GM18873 (cell line): Measurements from ENCODE around the gene CBL.
A peak's percentile ranks its signal among the peaks of the same experiment; 100 is the strongest.
"Not testable (repeated sequence)": the region's sequence is repeated elsewhere in the genome, so short reads cannot be mapped to it uniquely, and the experiment has no call there.

Experiments
- ATAC-seq: cut with Tn5 transposase; IDR thresholded peaks from one replicate; pipeline ENCODE4 v1.9.1; 2021; ENCODE audit warnings: mild to moderate bottlenecking, moderate library complexity, moderate number of reproducible peaks; ENCODE audit not compliant: unreplicated experiment, low FRiP score

The CBL gene

GRCh38 chr11:119205574-119206510 lies at the start of gene CBL:
TSS of gene CBL (plus strand) at chr11:119206339. CDS start at chr11:119206418, 79 bp downstream.
- peak; percentile 42 for ATAC-seq

- no peak for ATAC-seq
Observed at GRCh38 chr11:119156496-119156895, 49.6 kb upstream of the CBL start.

DNA sequence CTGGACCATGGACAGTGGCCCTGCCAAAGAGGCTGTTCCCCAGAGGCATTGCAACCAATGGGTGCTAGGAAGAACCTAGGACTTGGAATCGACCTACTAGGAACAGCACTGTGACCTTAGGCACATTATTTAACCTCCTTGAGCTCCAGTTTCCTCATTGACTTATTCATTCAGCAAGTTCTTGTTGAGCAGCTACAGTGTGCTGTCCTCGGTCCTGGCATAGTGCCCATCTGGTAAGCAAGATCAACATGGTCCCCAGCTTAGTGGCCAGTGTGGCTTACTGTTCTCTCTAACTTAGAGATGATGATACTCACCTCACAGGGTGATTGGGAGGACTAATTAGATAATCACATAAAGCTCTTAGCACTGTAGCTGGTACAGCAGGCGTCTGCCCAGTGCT lies 49.1 kb upstream of the CBL start:
- no peak for ATAC-seq

DNA sequence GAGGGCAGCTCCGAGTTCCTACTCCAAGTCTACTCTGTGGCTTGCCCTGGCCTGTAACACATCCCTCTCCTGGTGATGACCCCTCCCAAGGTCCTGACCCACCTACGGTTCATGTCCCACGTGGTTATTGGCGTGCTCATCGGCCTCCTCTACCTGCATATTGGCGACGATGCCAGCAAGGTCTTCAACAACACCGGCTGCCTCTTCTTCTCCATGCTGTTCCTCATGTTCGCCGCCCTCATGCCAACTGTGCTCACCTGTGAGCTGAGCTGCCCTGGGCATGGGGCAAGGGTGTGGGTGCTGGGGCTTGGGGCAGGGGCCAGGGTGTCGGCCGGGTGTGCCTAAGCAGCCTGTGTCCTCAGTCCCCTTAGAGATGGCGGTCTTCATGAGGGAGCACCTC lies 47.7 kb upstream of the CBL start:
- ATAC-seq = no peak

DNA sequence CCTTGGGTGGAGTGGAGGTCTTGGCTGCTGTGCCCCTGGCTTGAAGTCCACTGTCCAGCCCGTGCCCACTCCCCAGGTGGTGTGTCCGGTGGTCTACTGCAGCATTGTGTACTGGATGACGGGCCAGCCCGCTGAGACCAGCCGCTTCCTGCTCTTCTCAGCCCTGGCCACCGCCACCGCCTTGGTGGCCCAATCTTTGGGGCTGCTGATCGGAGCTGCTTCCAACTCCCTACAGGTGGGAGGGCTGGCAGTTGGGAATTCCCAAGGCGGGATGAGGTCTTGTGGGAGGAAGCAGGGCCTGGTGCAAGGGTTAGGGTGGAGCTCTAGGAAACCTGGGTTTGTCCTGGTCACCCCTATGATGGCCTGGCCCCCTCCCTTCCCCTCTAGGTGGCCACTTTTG lies 46.0 kb upstream of the CBL start:
- no peak for ATAC-seq

GRCh38 chr11:119161871-119162270 lies 44.3 kb upstream of the CBL start:
- no peak for ATAC-seq

GRCh38 chr11:119166368-119167076 lies 39.6 kb upstream of the CBL start:
- no peak for ATAC-seq

DNA sequence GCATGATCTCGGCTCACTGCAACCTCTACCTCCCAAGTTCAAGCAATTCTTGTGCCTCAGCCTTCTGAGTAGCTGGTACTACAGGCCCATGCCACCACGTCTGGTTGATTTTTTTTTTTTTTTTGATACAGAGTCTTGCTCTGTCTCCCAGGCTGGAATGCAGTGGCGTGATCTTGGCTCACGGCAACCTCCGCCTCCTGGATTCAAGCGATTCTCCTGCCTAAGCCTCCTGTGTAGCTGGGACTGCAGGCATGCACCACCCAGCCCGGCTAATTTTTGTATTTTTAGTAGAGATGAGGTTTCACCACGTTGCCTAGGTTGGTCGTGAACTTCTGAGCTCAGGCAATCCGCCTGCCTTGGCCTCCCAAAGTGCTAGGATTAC lies 39.1 kb upstream of the CBL start:
- not testable (repeated sequence) for ATAC-seq

GRCh38 chr11:119167933-119168332 lies 38.2 kb upstream of the CBL start:
- ATAC-seq = no peak

GRCh38 chr11:119168471-119169281 lies 37.5 kb upstream of the CBL start, which contains the start of gene NLRX1:
TSS of gene NLRX1 (plus strand) at chr11:119168725. CDS start at chr11:119171404, 2,679 bp downstream.
- ATAC-seq = peak; percentile 58

- no peak for ATAC-seq
Observed at GRCh38 chr11:119169282-119169719, 36.8 kb upstream of the CBL start.

GRCh38 chr11:119172513-119172912 lies 33.6 kb upstream of the CBL start:
- no peak for ATAC-seq

- no peak for ATAC-seq
Observed at GRCh38 chr11:119173453-119173852, 32.7 kb upstream of the CBL start.

DNA sequence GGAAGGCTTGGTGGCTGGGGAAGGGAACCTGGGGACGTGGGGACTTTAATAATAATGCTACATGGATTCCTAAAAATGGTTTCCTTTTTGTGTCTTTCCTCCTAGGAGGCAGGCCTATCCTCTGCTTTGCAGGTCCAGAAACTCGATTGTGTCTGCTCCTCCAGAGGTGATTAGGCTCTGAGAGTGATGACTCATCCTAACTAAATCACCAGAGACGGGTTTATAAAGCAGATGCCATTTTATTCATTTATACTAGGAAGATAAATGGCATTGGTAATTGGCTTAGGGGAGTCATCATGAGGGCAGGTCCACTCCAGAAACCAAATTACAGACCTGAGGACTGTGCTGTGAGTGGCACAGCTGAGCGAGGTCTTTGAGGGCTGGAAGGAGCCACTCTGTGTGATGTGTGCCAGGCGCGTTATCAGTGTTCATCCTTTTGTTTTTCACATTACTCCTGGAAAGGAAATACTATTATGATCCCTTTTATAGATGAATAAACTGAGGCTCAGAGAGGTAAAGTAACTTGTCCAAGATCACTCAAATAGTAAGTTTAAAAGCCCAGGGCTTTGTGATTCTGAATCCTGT lies 30.6 kb upstream of the CBL start:
- ATAC-seq = no peak

- no peak for ATAC-seq
Observed at GRCh38 chr11:119178166-119178680, 27.9 kb upstream of the CBL start.

DNA sequence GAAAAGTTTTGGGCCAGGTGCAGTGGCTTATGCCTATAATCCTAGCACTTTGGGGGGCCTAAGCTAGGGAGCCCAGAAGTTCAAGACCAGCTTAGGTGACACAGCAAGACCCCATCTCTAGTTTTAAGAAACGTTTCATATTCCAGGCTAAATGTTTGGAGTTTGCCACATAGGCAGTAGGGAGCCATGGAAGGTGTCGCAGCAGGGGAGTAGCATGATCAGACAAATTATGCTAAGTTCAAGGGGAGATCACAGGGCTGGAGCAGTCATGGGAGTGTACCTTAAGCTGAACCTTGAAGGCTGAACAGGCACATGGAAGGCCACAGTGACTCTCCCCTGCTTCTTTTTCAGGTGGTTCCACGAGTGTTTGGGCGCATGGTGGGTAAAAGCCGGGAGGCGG lies 26.8 kb upstream of the CBL start:
- no peak for ATAC-seq

GRCh38 chr11:119179983-119180382 lies 26.2 kb upstream of the CBL start:
- no peak for ATAC-seq

GRCh38 chr11:119180729-119181676 lies 25.1 kb upstream of the CBL start:
- no peak for ATAC-seq
